Memory B cell (primary cell): ENCODE measurements around the gene MYH10.
A peak's percentile ranks its signal among the peaks of the same experiment; 100 is the strongest.

Experiments
- ATAC-seq: fragments of 150-1000 bp; cut with Tn5 transposase; 2 replicates; pipeline ENCODE4 v1.10.0; 2021; ENCODE audit warnings: low read depth, mild to moderate bottlenecking, moderate library complexity
- DNase-seq, 2 donors: peaks; one replicate each; pipeline ENCODE4 v3.0.0; 2022; ENCODE audit warnings: low spot score in 2 of 2
- H3K27ac Mint-ChIP-seq: one replicate; pipeline ENCODE4 v1.8.0; 2022; ENCODE audit warnings: mild to moderate bottlenecking, moderate library complexity, mixed read lengths
- H3K27me3 Mint-ChIP-seq: one replicate; pipeline ENCODE4 v1.8.0; 2022; ENCODE audit warnings: mixed read lengths
- H3K36me3 Mint-ChIP-seq: one replicate; pipeline ENCODE4 v1.8.0; 2022; ENCODE audit warnings: mild to moderate bottlenecking, mixed read lengths
- H3K4me1 Mint-ChIP-seq: one replicate; pipeline ENCODE4 v1.8.0; 2022; ENCODE audit warnings: mixed read lengths
- H3K4me3 Mint-ChIP-seq: one replicate; pipeline ENCODE4 v1.8.0; 2022; ENCODE audit warnings: mild to moderate bottlenecking, moderate library complexity, mixed read lengths
- H3K9me3 Mint-ChIP-seq: one replicate; pipeline ENCODE4 v1.8.0; 2022; ENCODE audit warnings: mixed read lengths

The MYH10 gene

GRCh38 chr17:8481089-8481488, 149.4 kb downstream of the MYH10 start:
- DNase-seq = no peak
- Mint-ChIP-seq H3K27me3 (no peaks in the 10 kb centered on the region), H3K27ac (no peak overlapping the region), H3K4me3 (no peak overlapping the region), H3K4me1 (no peaks in the 10 kb centered on the region), H3K36me3 (peaks cover 34% of the 10 kb centered on the region), H3K9me3 (no peaks in the 10 kb centered on the region)
- ATAC-seq = no peak

- H3K27ac Mint-ChIP-seq = no peak overlapping the region
- H3K4me1 Mint-ChIP-seq = no peaks in the 10 kb centered on the region
- no peak overlapping the region for H3K4me3 Mint-ChIP-seq
- H3K36me3 Mint-ChIP-seq = peaks cover 34% of the 10 kb centered on the region
- no peak for DNase-seq
- no peaks in the 10 kb centered on the region for H3K27me3 Mint-ChIP-seq
- no peak for ATAC-seq
- H3K9me3 Mint-ChIP-seq = no peaks in the 10 kb centered on the region
Observed at GRCh38 chr17:8480011-8480976, 150.2 kb downstream of the MYH10 start.

GRCh38 chr17:8479431-8479947, 151.0 kb downstream of the MYH10 start:
- H3K27me3 Mint-ChIP-seq = no peaks in the 10 kb centered on the region
- H3K27ac Mint-ChIP-seq = no peak overlapping the region
- no peaks in the 10 kb centered on the region for H3K9me3 Mint-ChIP-seq
- no peak overlapping the region for H3K4me3 Mint-ChIP-seq
- no peak for ATAC-seq
- H3K4me1 Mint-ChIP-seq = no peaks in the 10 kb centered on the region
- peaks cover 35% of the 10 kb centered on the region for H3K36me3 Mint-ChIP-seq
- no peak for DNase-seq

- Mint-ChIP-seq H3K4me3 (no peak overlapping the region), H3K36me3 (peaks cover 39% of the 10 kb centered on the region), H3K27ac (peak overlapping the region; percentile 45), H3K27me3 (no peaks in the 10 kb centered on the region), H3K4me1 (no peaks in the 10 kb centered on the region), H3K9me3 (no peaks in the 10 kb centered on the region)
- DNase-seq = no peak
- ATAC-seq = no peak
Observed at GRCh38 chr17:8477715-8478441, 152.6 kb downstream of the MYH10 start.

GRCh38 chr17:8477171-8477570, 153.4 kb downstream of the MYH10 start:
- ATAC-seq (no peak), DNase-seq (no peak)
- Mint-ChIP-seq H3K4me1 (no peaks in the 10 kb centered on the region), H3K9me3 (no peaks in the 10 kb centered on the region), H3K27ac (no peak overlapping the region), H3K36me3 (peaks cover 35% of the 10 kb centered on the region), H3K27me3 (no peaks in the 10 kb centered on the region), H3K4me3 (no peak overlapping the region)

GRCh38 chr17:8476741-8477140, 153.8 kb downstream of the MYH10 start:
- H3K36me3 Mint-ChIP-seq = peaks cover 34% of the 10 kb centered on the region
- no peak overlapping the region for H3K4me3 Mint-ChIP-seq
- no peaks in the 10 kb centered on the region for H3K9me3 Mint-ChIP-seq
- no peaks in the 10 kb centered on the region for H3K27me3 Mint-ChIP-seq
- no peaks in the 10 kb centered on the region for H3K4me1 Mint-ChIP-seq
- DNase-seq (no peak), ATAC-seq (no peak)
- no peak overlapping the region for H3K27ac Mint-ChIP-seq

GRCh38 chr17:8475781-8476180, 154.7 kb downstream of the MYH10 start:
- DNase-seq (no peak), ATAC-seq (no peak)
- Mint-ChIP-seq H3K27me3 (no peaks in the 10 kb centered on the region), H3K9me3 (no peaks in the 10 kb centered on the region), H3K4me1 (no peaks in the 10 kb centered on the region), H3K27ac (no peak overlapping the region), H3K4me3 (no peak overlapping the region), H3K36me3 (peaks cover 35% of the 10 kb centered on the region)

GRCh38 chr17:8475227-8475626, 155.3 kb downstream of the MYH10 start:
- no peaks in the 10 kb centered on the region for H3K27me3 Mint-ChIP-seq
- H3K27ac Mint-ChIP-seq = no peak overlapping the region
- DNase-seq (no peak), ATAC-seq (no peak)
- no peaks in the 10 kb centered on the region for H3K9me3 Mint-ChIP-seq
- H3K4me3 Mint-ChIP-seq = no peak overlapping the region
- H3K36me3 Mint-ChIP-seq = peaks cover 32% of the 10 kb centered on the region
- no peaks in the 10 kb centered on the region for H3K4me1 Mint-ChIP-seq

GRCh38 chr17:8474826-8475225, 155.7 kb downstream of the MYH10 start:
- Mint-ChIP-seq H3K4me3 (no peak overlapping the region), H3K9me3 (no peaks in the 10 kb centered on the region), H3K27ac (no peak overlapping the region), H3K27me3 (no peaks in the 10 kb centered on the region), H3K4me1 (no peaks in the 10 kb centered on the region), H3K36me3 (peaks cover 32% of the 10 kb centered on the region)
- no peak for DNase-seq
- no peak for ATAC-seq

GRCh38 chr17:8473451-8474192, 156.9 kb downstream of the MYH10 start:
- Mint-ChIP-seq H3K4me3 (no peak overlapping the region), H3K27ac (no peak overlapping the region), H3K27me3 (no peaks in the 10 kb centered on the region), H3K36me3 (peaks cover 32% of the 10 kb centered on the region), H3K4me1 (no peaks in the 10 kb centered on the region), H3K9me3 (no peaks in the 10 kb centered on the region)
- DNase-seq (no peak), ATAC-seq (no peak)

GRCh38 chr17:8472663-8473062, 157.9 kb downstream of the MYH10 start:
- H3K27me3 Mint-ChIP-seq = no peaks in the 10 kb centered on the region
- no peaks in the 10 kb centered on the region for H3K4me1 Mint-ChIP-seq
- DNase-seq (no peak), ATAC-seq (no peak)
- H3K9me3 Mint-ChIP-seq = no peaks in the 10 kb centered on the region
- no peak overlapping the region for H3K4me3 Mint-ChIP-seq
- peaks cover 33% of the 10 kb centered on the region for H3K36me3 Mint-ChIP-seq
- no peak overlapping the region for H3K27ac Mint-ChIP-seq

GRCh38 chr17:8470447-8471047, 160.0 kb downstream of the MYH10 start:
- peaks cover 32% of the 10 kb centered on the region for H3K36me3 Mint-ChIP-seq
- H3K27me3 Mint-ChIP-seq = no peaks in the 10 kb centered on the region
- no peaks in the 10 kb centered on the region for H3K9me3 Mint-ChIP-seq
- DNase-seq (no peak), ATAC-seq (no peak)
- H3K27ac Mint-ChIP-seq = no peak overlapping the region
- no peak overlapping the region for H3K4me3 Mint-ChIP-seq
- no peaks in the 10 kb centered on the region for H3K4me1 Mint-ChIP-seq

GRCh38 chr17:8469964-8470363, 160.6 kb downstream of the MYH10 start:
- no peaks in the 10 kb centered on the region for H3K9me3 Mint-ChIP-seq
- H3K27ac Mint-ChIP-seq = no peak overlapping the region
- peaks cover 29% of the 10 kb centered on the region for H3K36me3 Mint-ChIP-seq
- H3K4me3 Mint-ChIP-seq = no peak overlapping the region
- DNase-seq = no peak
- H3K27me3 Mint-ChIP-seq = no peaks in the 10 kb centered on the region
- H3K4me1 Mint-ChIP-seq = peaks cover 2% of the 10 kb centered on the region
- ATAC-seq = no peak
